HepG2 (cell line): ENCODE results near the gene TBC1D20. TPM values are rescaled to one million over a fixed set of nuclear protein-coding genes. Genes with fewer than 3 reads are reported as not detected.

Source experiments
- BRD4 ChIP-seq: sonication (generic); formaldehyde crosslinking; IDR thresholded peaks from 2 replicates; pipeline ENCODE4 v1.4.0; 2020; ENCODE audit warnings: missing genetic modification reagents
- ETV6 ChIP-seq: sonication (generic); formaldehyde crosslinking; conservative IDR thresholded peaks from 2 replicates; pipeline ENCODE4 v1.4.0; 2020; ENCODE audit warnings: missing genetic modification reagents
- FIP1L1 ChIP-seq: fragments of 200-400 bp; formaldehyde crosslinking; IDR thresholded peaks from 2 replicates; pipeline ENCODE4 v1.6.1; 2018; ENCODE audit warnings: low read depth, mild to moderate bottlenecking, low read length, moderate library complexity, borderline replicate concordance; ENCODE audit not compliant: insufficient read depth
- HOXA5 ChIP-seq: sonication (generic); formaldehyde crosslinking; IDR thresholded peaks from 2 replicates; pipeline ENCODE4 v1.4.0; 2020; ENCODE audit warnings: missing genetic modification reagents
- MTA1 ChIP-seq: sonication (generic); formaldehyde crosslinking; IDR thresholded peaks from 2 replicates; pipeline ENCODE4 v1.4.0; 2020; ENCODE audit warnings: missing genetic modification reagents, mild to moderate bottlenecking, borderline replicate concordance
- MXI1 ChIP-seq: IDR thresholded peaks from 3 replicates; pipeline ENCODE4 v1.6.1; 2012; ENCODE audit warnings: low read depth, low read length, inconsistent platforms, borderline replicate concordance
- RBM22 ChIP-seq: fragments of 200-400 bp; formaldehyde crosslinking; optimal IDR thresholded peaks from 2 replicates; pipeline ENCODE3; 2017; ENCODE audit warnings: mild to moderate bottlenecking, low read length, moderate library complexity
- ZNF318 ChIP-seq: sonication (generic); formaldehyde crosslinking; IDR thresholded peaks from 2 replicates; pipeline ENCODE4 v1.4.0; 2020; ENCODE audit warnings: mild to moderate bottlenecking, missing genetic modification reagents
- ZNF484 ChIP-seq: sonication (generic); formaldehyde crosslinking; IDR thresholded peaks from 2 replicates; pipeline ENCODE4 v1.5.1; 2020; ENCODE audit warnings: mild to moderate bottlenecking, low read depth, missing genetic modification reagents, borderline replicate concordance
- ZNF713 ChIP-seq: sonication (generic); formaldehyde crosslinking; IDR thresholded peaks from 2 replicates; pipeline ENCODE4 v1.4.0; 2020; ENCODE audit warnings: mild to moderate bottlenecking, missing genetic modification reagents
- polyA plus RNA-seq, 8 experiments: library from polyadenylated mRNA; depleted of rRNA in 3 of 8; stranded (reverse) in 7 of 8; unstranded in 1 of 8; fragments of >200 nt; fragmentation: Illumina TruSeq in 4 of 8; extraction: Trizol in 4 of 8; gene quantifications; 2 replicates each; pipeline versions ENCODE4 v1.2.1 to v1.2.3, GENCODE V29; 2011 to 2016; ENCODE audit warnings: low read depth in 4 of 8, missing spikeins in 1 of 8, mixed read lengths in 1 of 8; ENCODE audit not compliant: insufficient read depth in 1 of 8
- total RNA-seq, 5 experiments: library from RNA; depleted of rRNA; stranded (reverse); fragments of >200 nt; fragmentation: Illumina TruSeq; extraction: Trizol; gene quantifications; 2 replicates each; pipeline ENCODE4 v1.2.3, GENCODE V29; 2016; ENCODE audit warnings: low read depth in 1 of 5
- TF ChIP-seq, protein P1 (sequence below): sonication (generic); formaldehyde crosslinking; IDR thresholded peaks from 2 replicates; pipeline ENCODE4 v1.4.0; 2020; ENCODE audit warnings: missing genetic modification reagents, mild to moderate bottlenecking, borderline replicate concordance
- TF ChIP-seq, protein P2 (sequence below): sonication (generic); formaldehyde crosslinking; IDR thresholded peaks from 2 replicates; pipeline ENCODE4 v1.4.0; 2020; ENCODE audit warnings: missing genetic modification reagents
- TF ChIP-seq, protein P3 (sequence below): sonication (generic); formaldehyde crosslinking; IDR thresholded peaks from 2 replicates; pipeline ENCODE4 v1.5.0; 2020; ENCODE audit warnings: mild to moderate bottlenecking, missing genetic modification reagents, moderate library complexity

TBC1D20 gene
- total and polyA plus RNA-seq, 2 of the 13 experiments (the other 11 are each of a cell fraction or from before 2014, with no cell fraction given): 36.6 to 47.1 TPM

GRCh38 chr20:433300-433975 is 28.9 kb downstream of the TBC1D20 start (continued):
- TF ChIP-seq, protein P1, sequence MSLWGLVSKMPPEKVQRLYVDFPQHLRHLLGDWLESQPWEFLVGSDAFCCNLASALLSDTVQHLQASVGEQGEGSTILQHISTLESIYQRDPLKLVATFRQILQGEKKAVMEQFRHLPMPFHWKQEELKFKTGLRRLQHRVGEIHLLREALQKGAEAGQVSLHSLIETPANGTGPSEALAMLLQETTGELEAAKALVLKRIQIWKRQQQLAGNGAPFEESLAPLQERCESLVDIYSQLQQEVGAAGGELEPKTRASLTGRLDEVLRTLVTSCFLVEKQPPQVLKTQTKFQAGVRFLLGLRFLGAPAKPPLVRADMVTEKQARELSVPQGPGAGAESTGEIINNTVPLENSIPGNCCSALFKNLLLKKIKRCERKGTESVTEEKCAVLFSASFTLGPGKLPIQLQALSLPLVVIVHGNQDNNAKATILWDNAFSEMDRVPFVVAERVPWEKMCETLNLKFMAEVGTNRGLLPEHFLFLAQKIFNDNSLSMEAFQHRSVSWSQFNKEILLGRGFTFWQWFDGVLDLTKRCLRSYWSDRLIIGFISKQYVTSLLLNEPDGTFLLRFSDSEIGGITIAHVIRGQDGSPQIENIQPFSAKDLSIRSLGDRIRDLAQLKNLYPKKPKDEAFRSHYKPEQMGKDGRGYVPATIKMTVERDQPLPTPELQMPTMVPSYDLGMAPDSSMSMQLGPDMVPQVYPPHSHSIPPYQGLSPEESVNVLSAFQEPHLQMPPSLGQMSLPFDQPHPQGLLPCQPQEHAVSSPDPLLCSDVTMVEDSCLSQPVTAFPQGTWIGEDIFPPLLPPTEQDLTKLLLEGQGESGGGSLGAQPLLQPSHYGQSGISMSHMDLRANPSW: 0 out of 2 replicates have a peak, but pooled peaks have one; percentile 72
- TF ChIP-seq, protein P2, sequence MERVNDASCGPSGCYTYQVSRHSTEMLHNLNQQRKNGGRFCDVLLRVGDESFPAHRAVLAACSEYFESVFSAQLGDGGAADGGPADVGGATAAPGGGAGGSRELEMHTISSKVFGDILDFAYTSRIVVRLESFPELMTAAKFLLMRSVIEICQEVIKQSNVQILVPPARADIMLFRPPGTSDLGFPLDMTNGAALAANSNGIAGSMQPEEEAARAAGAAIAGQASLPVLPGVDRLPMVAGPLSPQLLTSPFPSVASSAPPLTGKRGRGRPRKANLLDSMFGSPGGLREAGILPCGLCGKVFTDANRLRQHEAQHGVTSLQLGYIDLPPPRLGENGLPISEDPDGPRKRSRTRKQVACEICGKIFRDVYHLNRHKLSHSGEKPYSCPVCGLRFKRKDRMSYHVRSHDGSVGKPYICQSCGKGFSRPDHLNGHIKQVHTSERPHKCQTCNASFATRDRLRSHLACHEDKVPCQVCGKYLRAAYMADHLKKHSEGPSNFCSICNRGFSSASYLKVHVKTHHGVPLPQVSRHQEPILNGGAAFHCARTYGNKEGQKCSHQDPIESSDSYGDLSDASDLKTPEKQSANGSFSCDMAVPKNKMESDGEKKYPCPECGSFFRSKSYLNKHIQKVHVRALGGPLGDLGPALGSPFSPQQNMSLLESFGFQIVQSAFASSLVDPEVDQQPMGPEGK: no peak
- TF ChIP-seq MTA1 (CRISPR knock-in tag): no peak
- 0 out of 2 replicates have a peak, but pooled peaks have one; percentile 28 for TF ChIP-seq ETV6 (CRISPR knock-in tag)
- peak; percentile 50; the same call in 1 of the 2 replicates for TF ChIP-seq ZNF318 (CRISPR knock-in tag)
- TF ChIP-seq BRD4 (CRISPR knock-in tag): peak; percentile 54; the same call in 1 of the 2 replicates
- TF ChIP-seq FIP1L1: 0 out of 2 replicates have a peak, but pooled peaks have one; percentile 0
- TF ChIP-seq ZNF713: 0 out of 2 replicates have a peak, but pooled peaks have one; percentile 41
- TF ChIP-seq, protein P3, sequence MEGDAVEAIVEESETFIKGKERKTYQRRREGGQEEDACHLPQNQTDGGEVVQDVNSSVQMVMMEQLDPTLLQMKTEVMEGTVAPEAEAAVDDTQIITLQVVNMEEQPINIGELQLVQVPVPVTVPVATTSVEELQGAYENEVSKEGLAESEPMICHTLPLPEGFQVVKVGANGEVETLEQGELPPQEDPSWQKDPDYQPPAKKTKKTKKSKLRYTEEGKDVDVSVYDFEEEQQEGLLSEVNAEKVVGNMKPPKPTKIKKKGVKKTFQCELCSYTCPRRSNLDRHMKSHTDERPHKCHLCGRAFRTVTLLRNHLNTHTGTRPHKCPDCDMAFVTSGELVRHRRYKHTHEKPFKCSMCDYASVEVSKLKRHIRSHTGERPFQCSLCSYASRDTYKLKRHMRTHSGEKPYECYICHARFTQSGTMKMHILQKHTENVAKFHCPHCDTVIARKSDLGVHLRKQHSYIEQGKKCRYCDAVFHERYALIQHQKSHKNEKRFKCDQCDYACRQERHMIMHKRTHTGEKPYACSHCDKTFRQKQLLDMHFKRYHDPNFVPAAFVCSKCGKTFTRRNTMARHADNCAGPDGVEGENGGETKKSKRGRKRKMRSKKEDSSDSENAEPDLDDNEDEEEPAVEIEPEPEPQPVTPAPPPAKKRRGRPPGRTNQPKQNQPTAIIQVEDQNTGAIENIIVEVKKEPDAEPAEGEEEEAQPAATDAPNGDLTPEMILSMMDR (CRISPR knock-in tag): 0 out of 2 replicates have a peak, but pooled peaks have one; percentile 1
- no peak for TF ChIP-seq ZNF484 (CRISPR knock-in tag)
- peak; percentile 69; the same call in 1 of the 2 replicates for TF ChIP-seq HOXA5 (CRISPR knock-in tag)
- peak; percentile 94 for TF ChIP-seq RBM22
- no peak for TF ChIP-seq MXI1
